IMR-90 (cell line): Measurements from ENCODE around the gene C2orf80. TPM values are rescaled to one million over a fixed set of nuclear protein-coding genes. Genes with fewer than 3 reads are reported as not detected.
"Not testable (repeated sequence)": the region's sequence is repeated elsewhere in the genome, so short reads cannot be mapped to it uniquely, and the experiment has no call there.

Source experiments
- ATAC-seq: fragments of 200-7000 bp; cut with Tn5 transposase; 2 replicates; pipeline ENCODE4 v1.9.1; 2020; ENCODE audit warnings: low read depth, mild to moderate bottlenecking, moderate library complexity
- BruUV-seq: library from RNA; stranded (reverse); fragments of 400-500 nt; replicated peaks from 2 replicates; lab custom pipeline; 2021; lab: Mats Ljungman, UMichigan
- CTCF ChIA-PET: fragments of 300-600 bp; formaldehyde crosslinking; extraction: SDS; loops from one replicate; lab custom pipeline; 2021; ENCODE audit warnings: antibody characterized with exemption; lab: Yijun Ruan, JAX
- POLR2A ChIA-PET: fragments of 300-600 bp; sonication (Branson Sonifier 250); formaldehyde crosslinking; loops from one replicate; lab custom pipeline; 2022; ENCODE audit warnings: antibody characterized with exemption; ENCODE audit not compliant: unreplicated experiment; lab: Charles Lee
- DNase-seq: peaks from one replicate; pipeline ENCODE4 v3.0.0; 2013
- H2AFZ ChIP-seq: replicated peaks from 2 replicates; pipeline ENCODE3; 2013; ENCODE audit warnings: low read length, mild to moderate bottlenecking; ENCODE audit not compliant: poor library complexity
- H2AK5ac ChIP-seq: 2 replicates; pipeline ENCODE4 v1.6.1; 2013; ENCODE audit warnings: low read depth, low read length, inconsistent platforms
- H2AK9ac ChIP-seq: replicated peaks from 2 replicates; pipeline ENCODE3; 2013; ENCODE audit warnings: mild to moderate bottlenecking, low read depth, low read length, moderate library complexity; ENCODE audit not compliant: poor library complexity
- H2BK120ac ChIP-seq: 2 replicates; pipeline ENCODE4 v1.6.1; 2013; ENCODE audit warnings: low read depth, low read length, inconsistent platforms
- H2BK15ac ChIP-seq: 3 replicates; pipeline ENCODE4 v1.6.1; 2013; ENCODE audit warnings: low read depth, low read length, inconsistent platforms
- H2BK20ac ChIP-seq: 2 replicates; pipeline ENCODE4 v1.6.1; 2013; ENCODE audit warnings: low read depth, mild to moderate bottlenecking, inconsistent platforms, low read length, moderate library complexity
- H2BK5ac ChIP-seq: 2 replicates; pipeline ENCODE4 v1.6.1; 2013; ENCODE audit warnings: mild to moderate bottlenecking, low read depth, low read length, inconsistent platforms; ENCODE audit not compliant: poor library complexity, severe bottlenecking
- H3K14ac ChIP-seq: replicated peaks from 2 replicates; pipeline ENCODE4 v1.6.1; 2013; ENCODE audit warnings: low read depth, low read length, inconsistent platforms
- H3K18ac ChIP-seq: 2 replicates; pipeline ENCODE4 v1.6.1; 2013; ENCODE audit warnings: low read depth, low read length, control low read depth
- H3K23ac ChIP-seq: 2 replicates; pipeline ENCODE4 v1.6.1; 2013; ENCODE audit warnings: low read depth, low read length, inconsistent platforms
- H3K27ac ChIP-seq: 2 replicates; pipeline ENCODE4 v1.5.1; 2013; ENCODE audit warnings: mild to moderate bottlenecking, control low read depth, low read length; ENCODE audit not compliant: insufficient read depth
- H3K27me3 ChIP-seq: 2 replicates; pipeline ENCODE4 v1.6.1; 2013; ENCODE audit warnings: low read length; ENCODE audit not compliant: control insufficient read depth, insufficient read depth
- H3K36me3 ChIP-seq: 2 replicates; pipeline ENCODE4 v1.6.1; 2013; ENCODE audit warnings: low read length, mixed read lengths; ENCODE audit not compliant: control insufficient read depth, insufficient read depth
- H3K4ac ChIP-seq: 2 replicates; pipeline ENCODE4 v1.6.1; 2013; ENCODE audit warnings: low read depth, low read length, inconsistent platforms
- H3K4me1 ChIP-seq: 2 replicates; pipeline ENCODE4 v1.6.1; 2013; ENCODE audit warnings: low read length, mixed read lengths; ENCODE audit not compliant: control insufficient read depth, insufficient read depth
- H3K4me2 ChIP-seq: 2 replicates; pipeline ENCODE4 v1.6.1; 2013; ENCODE audit warnings: low read depth, mild to moderate bottlenecking, control low read depth, low read length, moderate library complexity
- H3K4me3 ChIP-seq: 2 replicates; pipeline ENCODE4 v1.5.1; 2013; ENCODE audit warnings: low read depth, mild to moderate bottlenecking, control low read depth, low read length, moderate library complexity; ENCODE audit not compliant: insufficient read depth
- H3K56ac ChIP-seq: 2 replicates; pipeline ENCODE4 v1.6.1; 2013; ENCODE audit warnings: low read length, inconsistent platforms; ENCODE audit not compliant: insufficient read depth; ENCODE audit errors: extremely low read depth
- H3K79me1 ChIP-seq, 2 experiments: 2 replicates each; pipeline ENCODE4 v1.6.1; 2013; ENCODE audit warnings: low read length in 2 of 2, inconsistent platforms in 1 of 2, low read depth in 1 of 2
- H3K9ac ChIP-seq: 2 replicates; pipeline ENCODE4 v1.6.1; 2013; ENCODE audit warnings: low read depth, low read length, control low read depth
- H3K9me1 ChIP-seq: 2 replicates; pipeline ENCODE4 v1.6.1; 2013; ENCODE audit warnings: low read length, inconsistent platforms; ENCODE audit not compliant: insufficient read depth
- H3K9me3 ChIP-seq: 2 replicates; pipeline ENCODE4 v1.6.1; 2013; ENCODE audit warnings: low read length; ENCODE audit not compliant: control insufficient read depth, insufficient read depth
- H4K20me1 ChIP-seq: 2 replicates; pipeline ENCODE4 v1.6.1; 2013; ENCODE audit warnings: low read length, inconsistent platforms; ENCODE audit not compliant: insufficient read depth
- H4K5ac ChIP-seq: 2 replicates; pipeline ENCODE4 v1.6.1; 2013; ENCODE audit warnings: mild to moderate bottlenecking, low read depth, low read length, control low read depth
- H4K8ac ChIP-seq, 2 experiments: 2 replicates each; pipeline ENCODE4 v1.6.1; 2013; ENCODE audit warnings: low read depth in 2 of 2, low read length in 2 of 2, control low read depth in 1 of 2, inconsistent platforms in 1 of 2
- H4K91ac ChIP-seq: 2 replicates; pipeline ENCODE4 v1.6.1; 2013; ENCODE audit warnings: low read depth, low read length, inconsistent platforms; ENCODE audit not compliant: insufficient read depth
- CEBPB ChIP-seq: IDR thresholded peaks from 2 replicates; pipeline ENCODE4 v1.6.1; 2012; ENCODE audit warnings: low read depth, low read length, improper control_type of control experiment
- MAFK ChIP-seq: IDR thresholded peaks from 2 replicates; pipeline ENCODE4 v1.6.1; 2012; ENCODE audit warnings: low read depth, low read length, improper control_type of control experiment
- NFE2L2 ChIP-seq: fragments of 150-350 bp; IDR thresholded peaks from 2 replicates; pipeline ENCODE4 v1.6.1; 2016; ENCODE audit warnings: low read depth, mild to moderate bottlenecking, low read length
- POLR2A ChIP-seq: IDR thresholded peaks from 2 replicates; pipeline ENCODE4 v1.6.1; 2012; ENCODE audit warnings: mild to moderate bottlenecking, low read depth, low read length
- SMC3 ChIP-seq: fragments of 150-350 bp; IDR thresholded peaks from 2 replicates; pipeline ENCODE4 v1.6.1; 2016; ENCODE audit warnings: low read depth, mild to moderate bottlenecking, antibody characterized with exemption, low read length, moderate library complexity
- WGBS, 2 experiments: methylation state at CpG; one replicate each; pipeline versions ENCODE4 v1.1.5 to v1.1.7; 2013; ENCODE audit warnings: missing lambda C conversion rate in 2 of 2; ENCODE audit not compliant: insufficient read length in 1 of 2; ENCODE audit errors: extremely low coverage in 2 of 2; 5-methylcytosine and 5-hydroxymethylcytosine counted together
- dilution Hi-C: fragments of 300-500 bp; cut with HindIII; formaldehyde crosslinking; loops from one replicate; pipeline ENCODE4 v1.14.3; 2018; ENCODE audit warnings: low sequenced_read_pairs; ENCODE audit not compliant: unreplicated experiment
- in situ Hi-C: fragments of 300-500 bp; cut with MboI; formaldehyde crosslinking; loops from 3 replicates; pipeline ENCODE4 v1.14.3; 2019; ENCODE audit warnings: low sequenced_read_pairs, inconsistent platforms, mixed read lengths
- intact Hi-C: fragments of 100-400 bp; cut with micrococcal nuclease; formaldehyde crosslinking; loops from 2 replicates; pipeline ENCODE4 v1.10.0; 2022
- polyA plus RNA-seq, 3 experiments: library from polyadenylated mRNA; depleted of rRNA; stranded (reverse); fragments of >200 nt; gene quantifications; 2 replicates each; pipeline ENCODE4 v1.2.3, GENCODE V29; 2012; ENCODE audit warnings: low replicate concordance in 1 of 3
- total RNA-seq: library from RNA; depleted of rRNA; stranded (reverse); fragments of >200 nt; gene quantifications from 2 replicates; pipeline ENCODE4 v1.2.3, GENCODE V29; 2012

The C2orf80 gene
- total and polyA plus RNA-seq, 2 of the 4 experiments (the other 2 are of a cell fraction): not detected

DNA sequence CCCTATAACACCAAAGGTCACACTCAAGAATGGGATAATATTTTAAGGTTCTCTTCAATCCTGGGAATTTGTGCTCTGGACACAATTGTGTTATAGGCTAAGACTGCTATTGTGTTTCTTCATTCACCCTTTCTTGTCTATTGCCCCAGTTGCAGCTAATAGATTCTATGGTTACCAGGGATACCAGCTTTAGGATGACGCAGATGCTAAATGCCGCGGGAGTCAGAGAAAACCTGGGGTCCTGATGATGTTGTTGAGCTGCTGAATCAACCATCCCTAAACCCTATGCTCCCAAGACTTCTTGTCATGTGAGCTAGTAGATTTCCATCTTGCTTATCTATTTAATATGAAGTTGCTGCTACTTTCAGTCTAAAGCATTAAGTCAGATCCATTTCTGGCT, 70.9 kb downstream of the C2orf80 start:
- no peak overlapping the region for H2BK15ac ChIP-seq

GRCh38 chr2:208117390-208117789, 72.4 kb downstream of the C2orf80 start:
- in situ Hi-C loops, H3K9ac ChIP-seq, dilution Hi-C loops, BruUV-seq, H4K8ac ChIP-seq, H2AK9ac ChIP-seq, H4K5ac ChIP-seq, H3K9me3 ChIP-seq, H3K79me1 ChIP-seq, H4K20me1 ChIP-seq, H2BK5ac ChIP-seq, H3K36me3 ChIP-seq, H3K56ac ChIP-seq, H2BK20ac ChIP-seq, H3K14ac ChIP-seq, CTCF ChIA-PET, H4K91ac ChIP-seq, H2AFZ ChIP-seq, H2BK120ac ChIP-seq, H3K23ac ChIP-seq, H3K18ac ChIP-seq, H3K4me2 ChIP-seq, H3K27me3 ChIP-seq, H3K4me3 ChIP-seq, H3K4ac ChIP-seq, ATAC-seq, H3K27ac ChIP-seq, H3K9me1 ChIP-seq, H2BK15ac ChIP-seq, DNase-seq, H3K4me1 ChIP-seq, intact Hi-C loops, H2AK5ac ChIP-seq, POLR2A ChIA-PET: not testable (repeated sequence)
- WGBS, 2 experiments: 80% methylated on average over 1 of the region's 11 CpGs; no CpG with 5 or more reads in 1 of the 2 experiments

More for the DNA sequence above, 70.9 kb downstream of the C2orf80 start:
- no peak overlapping the region for H3K9ac ChIP-seq
- no peak overlapping the region for H3K4ac ChIP-seq
- no peaks in the 10 kb centered on the region for H4K20me1 ChIP-seq
- H3K27me3 ChIP-seq: peaks cover 5% of the 10 kb centered on the region
- no peak overlapping the region for H3K4me3 ChIP-seq
- H3K4me2 ChIP-seq: no peak overlapping the region
- in situ Hi-C loops: no loop called here
- H2BK120ac ChIP-seq: no peak overlapping the region
- no peaks in the 10 kb centered on the region for H3K9me1 ChIP-seq
- H3K18ac ChIP-seq: no peak overlapping the region
- H3K23ac ChIP-seq: no peak overlapping the region
- no peaks in the 10 kb centered on the region for H3K9me3 ChIP-seq
- H3K36me3 ChIP-seq: no peaks in the 10 kb centered on the region
- H2AK5ac ChIP-seq: no peak overlapping the region
- no peak overlapping the region for H2BK20ac ChIP-seq
- BruUV-seq: no TSS peak
- ATAC-seq: no peak
- dilution Hi-C loops: no loop called here
- no peak for TF ChIP-seq POLR2A
- TF ChIP-seq SMC3: no peak
- no peak for TF ChIP-seq NFE2L2
- no peak for TF ChIP-seq MAFK
- no peak for TF ChIP-seq CEBPB
- H2AFZ ChIP-seq: no peak overlapping the region
- no peak overlapping the region for H4K91ac ChIP-seq
- no CpG with 5 or more reads among the region's 3 CpGs for WGBS, 2 experiments
- H2AK9ac ChIP-seq: no peak overlapping the region
- no peaks in the 10 kb centered on the region for H3K4me1 ChIP-seq
- no peak overlapping the region for H2BK5ac ChIP-seq
- no peak for DNase-seq
- ChIA-PET CTCF (no interaction called here), POLR2A (no interaction called here)
- H3K14ac ChIP-seq: no peak overlapping the region
- no peaks in the 10 kb centered on the region for H3K79me1 ChIP-seq
- H3K56ac ChIP-seq: no peak overlapping the region
- intact Hi-C loops: no loop called here
- no peak overlapping the region for H4K5ac ChIP-seq
- H3K27ac ChIP-seq: no peak overlapping the region
- H4K8ac ChIP-seq: no peak overlapping the region
